Measurements from ENCODE around the gene ZBED2.
"Not testable (repeated sequence)": the region's sequence is repeated elsewhere in the genome, so short reads cannot be mapped to it uniquely, and the experiment has no call there.

The ZBED2 gene

DNA sequence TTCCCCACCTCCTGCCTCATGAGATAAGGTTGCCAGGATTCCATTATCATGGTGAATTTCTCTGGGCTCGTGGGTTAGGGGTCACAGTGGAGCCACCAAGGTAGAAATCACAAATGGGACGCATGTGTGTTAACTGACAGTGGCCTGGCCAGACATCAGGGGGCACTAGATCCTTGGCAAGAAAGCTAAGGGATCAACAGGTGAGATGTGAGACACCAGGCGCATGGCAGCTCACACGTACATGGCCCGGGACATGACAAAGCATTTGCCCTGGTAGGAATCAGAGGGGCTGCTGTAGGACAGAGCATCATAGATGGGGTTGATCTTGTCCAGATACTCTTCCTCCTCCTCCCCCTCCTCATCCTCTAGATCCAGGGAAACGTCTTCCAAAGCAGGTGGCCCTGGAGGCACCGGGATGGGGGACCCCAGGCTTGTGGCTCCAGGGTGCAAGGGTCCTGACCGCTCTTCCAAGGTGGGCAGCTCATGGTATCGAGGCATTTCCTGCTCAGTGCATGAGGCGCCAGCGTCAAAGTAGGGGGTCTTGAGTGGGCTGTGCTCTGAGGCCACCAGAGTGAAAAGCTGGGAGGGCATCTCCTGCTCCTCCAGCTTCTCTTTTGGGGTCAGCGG is 24.6 kb downstream of the ZBED2 start:
- DNase-seq: no peak

DNA sequence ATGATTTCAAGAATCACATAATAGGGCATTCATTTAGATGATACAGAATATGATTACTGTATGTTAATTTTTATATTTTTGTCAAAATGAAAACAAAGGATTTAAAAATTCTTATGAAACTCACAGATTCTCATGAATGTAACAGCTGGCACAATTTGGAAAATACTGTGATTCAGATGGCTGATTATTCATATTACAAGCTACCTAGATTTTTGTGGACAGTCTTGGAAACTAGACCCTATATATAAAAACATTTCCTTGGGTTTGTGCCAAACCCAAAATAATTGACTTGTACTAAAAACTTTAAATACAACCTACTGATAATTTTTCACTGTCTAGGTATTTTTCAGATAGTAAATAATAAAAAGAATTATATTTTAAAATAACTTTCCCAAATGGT is 26.2 kb downstream of the ZBED2 start:
- no peak for DNase-seq

GRCh38 chr3:111568355-111568754 is 26.8 kb downstream of the ZBED2 start:
- no peak for DNase-seq

GRCh38 chr3:111566844-111567243 is 28.3 kb downstream of the ZBED2 start:
- DNase-seq: no peak

GRCh38 chr3:111561902-111562301 is 33.2 kb downstream of the ZBED2 start:
- not testable (repeated sequence) for DNase-seq

- DNase-seq: no peak
Measured at GRCh38 chr3:111548756-111549155, 46.4 kb downstream of the ZBED2 start.

DNA sequence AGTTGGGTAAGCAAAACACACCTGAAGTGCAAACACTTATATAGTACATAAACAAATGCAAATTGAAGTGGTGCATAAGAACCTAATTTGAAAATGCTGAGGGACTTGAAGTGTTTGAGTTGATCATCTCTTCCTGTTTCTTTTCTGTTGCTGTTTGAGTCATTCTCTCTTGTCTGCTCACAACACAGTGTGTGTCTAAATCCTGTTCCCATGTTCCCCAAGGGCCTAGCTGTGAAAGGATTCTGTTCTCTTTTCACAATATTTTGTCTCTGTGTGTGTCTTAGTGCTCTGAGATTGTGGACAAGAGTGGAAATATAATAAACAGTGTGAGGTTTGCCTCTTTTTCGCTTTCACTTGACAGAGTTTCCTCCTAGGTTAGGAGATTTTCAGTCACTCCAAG is 47.1 kb downstream of the ZBED2 start:
- no peak for DNase-seq

DNA sequence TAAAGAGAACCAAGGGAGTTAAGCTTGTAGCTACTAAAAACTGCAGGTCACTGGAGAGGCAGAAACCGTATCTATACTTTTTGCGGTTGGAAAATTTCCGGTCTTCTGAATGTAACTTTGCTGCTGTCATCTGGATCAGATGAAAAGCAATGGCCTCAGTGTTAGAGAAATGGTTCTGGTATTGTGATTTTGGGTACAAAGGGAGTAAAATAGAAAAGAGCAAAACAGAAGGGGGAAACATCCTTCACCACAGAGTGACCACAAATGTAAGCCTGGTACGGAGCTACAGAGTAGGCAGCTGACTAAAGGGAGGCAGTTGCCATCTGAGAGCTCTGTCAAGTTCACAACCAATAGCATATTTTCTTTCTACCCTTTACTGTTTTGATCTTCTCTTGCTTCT is 47.5 kb downstream of the ZBED2 start:
- no peak for DNase-seq

DNA sequence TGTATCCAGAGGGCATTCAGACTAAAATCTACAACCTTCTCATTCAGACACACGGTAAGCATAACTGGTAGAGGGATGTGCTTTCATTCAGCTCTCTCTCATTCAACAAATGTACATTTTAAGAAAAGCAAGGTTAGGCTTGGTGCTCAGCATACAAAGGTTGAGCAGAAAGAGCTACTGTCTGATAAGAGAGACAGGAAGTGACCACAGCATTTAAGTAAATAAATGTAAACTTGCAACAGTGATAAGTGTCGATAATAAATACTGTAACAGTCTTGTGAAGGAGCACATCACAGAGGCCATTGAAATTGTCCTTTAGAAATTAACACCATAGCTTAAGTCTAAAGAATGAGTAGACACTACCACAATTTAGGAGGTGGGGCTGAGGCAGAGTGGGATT is 49.8 kb downstream of the ZBED2 start:
- no peak for DNase-seq
